ENCODE data around the gene NDUFA13. TPM values are rescaled to one million over a fixed set of nuclear protein-coding genes. Genes with fewer than 3 reads are reported as not detected.
A peak's percentile ranks its signal among the peaks of the same experiment; 100 is the strongest.
"Not testable (repeated sequence)": the region's sequence is repeated elsewhere in the genome, so short reads cannot be mapped to it uniquely, and the experiment has no call there.

NDUFA13 gene
- total RNA-seq = 100 to 1,000 TPM in 1 of 3 donors, 10 to 100 TPM in 2; 97.3 to 134 (median 99.2) TPM

DNA sequence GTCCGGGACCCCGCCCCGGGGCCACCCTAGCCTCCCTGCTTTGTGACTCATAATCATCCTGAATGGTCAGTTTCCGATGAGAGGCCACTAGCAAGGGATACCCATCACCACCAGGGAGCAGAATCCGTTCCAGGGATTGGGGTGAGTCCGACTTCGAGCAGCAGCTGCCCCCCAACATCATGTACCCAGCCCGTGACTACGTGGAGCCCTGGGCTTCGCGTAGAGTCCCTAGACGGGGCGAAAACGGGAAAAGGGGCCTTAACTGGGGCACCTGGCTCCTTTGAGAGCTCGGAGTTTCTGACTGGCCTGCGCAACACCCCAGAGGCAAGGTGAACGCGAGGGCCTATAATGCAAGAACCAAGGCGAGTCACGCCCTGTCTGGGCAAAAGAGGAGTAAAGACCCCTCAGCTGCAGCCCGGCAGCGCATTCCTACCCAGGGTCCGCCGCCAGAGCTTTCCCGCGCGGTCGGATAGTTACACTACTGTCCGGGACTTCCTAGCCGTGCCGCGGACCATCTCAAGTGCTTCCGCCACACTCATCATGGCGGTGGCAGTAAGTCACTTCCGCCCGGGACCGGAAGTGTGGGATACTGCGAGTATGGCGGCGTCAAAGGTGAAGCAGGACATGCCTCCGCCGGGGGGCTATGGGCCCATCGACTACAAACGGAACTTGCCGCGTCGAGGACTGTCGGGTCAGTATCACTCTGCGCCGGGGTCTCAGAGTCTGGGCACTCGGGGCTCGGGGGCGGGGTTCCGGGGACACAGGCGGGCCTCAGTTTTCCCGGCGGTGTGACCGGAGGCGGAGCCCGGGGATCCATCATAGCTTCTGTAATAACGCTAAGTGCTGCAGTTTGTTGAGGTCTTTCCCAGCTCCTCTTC is at the start of gene NDUFA13:
Gene NDUFA13 (plus strand): TSS at position 584 of the 878 bp plus-strand sequence. CDS start 14 bp downstream, at position 598.
- H3K4me1 ChIP-seq = peaks cover 0 to 5% of the 10 kb centered on the region in 2 donors
- H3K4me3 ChIP-seq = peak within 1 kb of the TSS; percentile 83 to 85 (median 85)

DNA sequence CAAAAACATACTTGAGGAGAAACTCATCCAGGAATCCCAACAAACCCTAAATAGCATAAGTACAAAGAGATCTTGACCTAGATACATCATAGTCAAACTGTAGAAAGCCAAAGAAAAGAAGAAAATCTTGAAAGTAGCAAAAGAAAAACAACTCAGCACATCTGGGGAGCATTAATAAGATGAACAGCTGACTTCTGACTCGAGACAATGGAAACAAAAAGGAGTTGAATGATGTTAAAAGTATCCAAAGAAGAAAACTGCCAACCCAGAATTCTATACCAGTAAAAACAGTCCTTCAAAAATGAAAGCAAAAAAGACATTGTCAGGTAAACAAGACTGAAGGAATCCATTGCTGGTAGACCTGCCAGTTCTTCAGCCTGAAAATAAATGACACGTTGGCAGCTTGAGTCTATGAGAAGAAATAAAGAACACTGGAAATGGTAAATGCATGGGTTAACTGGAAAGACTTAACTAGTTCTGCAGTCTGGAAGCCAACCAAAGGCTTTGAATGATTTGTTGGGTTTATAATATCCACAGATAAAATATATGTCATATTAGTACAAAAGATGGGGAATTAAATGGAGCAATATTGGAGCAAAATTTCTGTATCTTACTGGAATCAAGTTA is 47.5 kb upstream of the NDUFA13 start:
- DNase-seq (ENCODE audit: low spot score in 2 of 2) = no peak
- Histone ChIP-seq H3K27me3 (no peaks in the 10 kb centered on the region), H3K4me1 (peaks cover 1 to 6% of the 10 kb centered on the region in 2 donors), H3K9me3 (peaks cover 16% of the 10 kb centered on the region in 2 donors), H3K36me3 (no peaks in the 10 kb centered on the region), H3K4me3 (no peak overlapping the region), H3K27ac (no peak overlapping the region)
- TF ChIP-seq, protein P1, sequence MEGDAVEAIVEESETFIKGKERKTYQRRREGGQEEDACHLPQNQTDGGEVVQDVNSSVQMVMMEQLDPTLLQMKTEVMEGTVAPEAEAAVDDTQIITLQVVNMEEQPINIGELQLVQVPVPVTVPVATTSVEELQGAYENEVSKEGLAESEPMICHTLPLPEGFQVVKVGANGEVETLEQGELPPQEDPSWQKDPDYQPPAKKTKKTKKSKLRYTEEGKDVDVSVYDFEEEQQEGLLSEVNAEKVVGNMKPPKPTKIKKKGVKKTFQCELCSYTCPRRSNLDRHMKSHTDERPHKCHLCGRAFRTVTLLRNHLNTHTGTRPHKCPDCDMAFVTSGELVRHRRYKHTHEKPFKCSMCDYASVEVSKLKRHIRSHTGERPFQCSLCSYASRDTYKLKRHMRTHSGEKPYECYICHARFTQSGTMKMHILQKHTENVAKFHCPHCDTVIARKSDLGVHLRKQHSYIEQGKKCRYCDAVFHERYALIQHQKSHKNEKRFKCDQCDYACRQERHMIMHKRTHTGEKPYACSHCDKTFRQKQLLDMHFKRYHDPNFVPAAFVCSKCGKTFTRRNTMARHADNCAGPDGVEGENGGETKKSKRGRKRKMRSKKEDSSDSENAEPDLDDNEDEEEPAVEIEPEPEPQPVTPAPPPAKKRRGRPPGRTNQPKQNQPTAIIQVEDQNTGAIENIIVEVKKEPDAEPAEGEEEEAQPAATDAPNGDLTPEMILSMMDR (IDR thresholded peaks at IDR 0.05) = no peak
- TF ChIP-seq POLR2A (IDR thresholded peaks at IDR 0.05) (no peak), POLR2AphosphoS5 (IDR thresholded peaks at IDR 0.05) (no peak)
- intact Hi-C loops (cut with DNase I; ENCODE audit: low total_unique reads) = no loop called here

More for the DNA sequence above, at the start of gene NDUFA13:
- Histone ChIP-seq H3K27ac (peak within 1 kb of the TSS; percentile 92 to 93), H3K36me3 (no peaks in the 10 kb centered on the region), H3K27me3 (no peaks in the 10 kb centered on the region), H3K9me3 (no peaks in the 10 kb centered on the region)
- intact Hi-C loops (cut with DNase I; ENCODE audit: low total_unique reads) = no loop called here
- TF ChIP-seq POLR2A (IDR thresholded peaks at IDR 0.05) (peak; percentile 78), POLR2AphosphoS5 (IDR thresholded peaks at IDR 0.05) (peak; percentile 100)
- TF ChIP-seq, protein P1 (IDR thresholded peaks at IDR 0.05) = peak in 2 of 3 donors; percentile 5 to 14
- peak; percentile 92 to 95 for DNase-seq (ENCODE audit: low spot score in 2 of 2)

DNA sequence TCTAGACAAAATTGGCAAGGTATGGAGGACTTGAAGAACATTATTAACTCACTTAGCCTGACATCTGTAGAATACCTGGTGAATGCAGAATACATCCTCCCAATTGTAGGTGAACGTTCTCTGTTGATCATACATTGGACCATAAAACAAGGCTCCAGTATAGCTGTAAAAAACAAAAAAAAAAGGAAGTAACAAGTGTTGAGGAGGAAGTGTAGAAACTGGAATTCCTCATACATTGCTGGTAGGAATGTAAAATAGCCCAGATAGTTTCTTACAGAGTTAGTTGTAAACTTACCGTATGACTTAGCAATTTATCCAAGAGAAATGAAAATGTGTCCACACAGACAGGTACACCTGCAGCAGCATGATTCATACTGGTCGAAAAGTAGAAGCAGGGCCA is 45.4 kb upstream of the NDUFA13 start:
- H3K36me3 ChIP-seq = no peaks in the 10 kb centered on the region
- no peak overlapping the region for H3K27ac ChIP-seq
- no peak overlapping the region for H3K4me3 ChIP-seq
- no peaks in the 10 kb centered on the region for H3K27me3 ChIP-seq
- intact Hi-C loops (cut with DNase I; ENCODE audit: low total_unique reads) = no loop called here
- TF ChIP-seq, protein P1 (IDR thresholded peaks at IDR 0.05) = no peak
- peaks cover 16% of the 10 kb centered on the region in 2 donors for H3K9me3 ChIP-seq
- H3K4me1 ChIP-seq = no peaks in the 10 kb centered on the region
- no peak for DNase-seq (ENCODE audit: low spot score in 2 of 2)

DNA sequence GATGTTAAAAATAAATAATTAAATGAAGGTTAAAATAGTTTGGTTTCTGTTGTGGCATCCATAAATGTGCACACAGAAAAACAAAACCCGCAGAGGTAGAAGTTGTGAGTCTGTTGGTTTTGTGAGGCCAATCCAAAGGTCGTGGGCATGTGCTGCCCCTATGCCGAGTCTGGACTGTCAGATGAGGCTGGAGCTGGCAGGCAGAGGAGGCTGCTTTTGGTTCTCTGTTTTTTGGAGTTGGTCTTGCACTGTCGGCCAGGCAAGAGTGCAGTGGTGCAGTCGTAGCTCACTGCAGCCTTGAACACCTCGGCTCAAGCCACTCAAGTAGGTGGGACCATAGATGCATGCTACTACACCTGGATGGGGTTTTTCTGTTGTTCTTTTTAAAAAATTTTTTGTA is 44.3 kb upstream of the NDUFA13 start:
- intact Hi-C loops (cut with DNase I; ENCODE audit: low total_unique reads) = no loop called here
- DNase-seq (ENCODE audit: low spot score in 2 of 2) = no peak
- no peak for TF ChIP-seq POLR2AphosphoS5 (IDR thresholded peaks at IDR 0.05)
- TF ChIP-seq, protein P1 (IDR thresholded peaks at IDR 0.05) = no peak
- no peak for TF ChIP-seq POLR2A (IDR thresholded peaks at IDR 0.05)
- Histone ChIP-seq H3K27me3 (no peaks in the 10 kb centered on the region), H3K36me3 (no peaks in the 10 kb centered on the region), H3K27ac (no peak overlapping the region), H3K4me3 (no peak overlapping the region), H3K9me3 (peaks cover 16% of the 10 kb centered on the region in 2 donors), H3K4me1 (no peaks in the 10 kb centered on the region)

DNA sequence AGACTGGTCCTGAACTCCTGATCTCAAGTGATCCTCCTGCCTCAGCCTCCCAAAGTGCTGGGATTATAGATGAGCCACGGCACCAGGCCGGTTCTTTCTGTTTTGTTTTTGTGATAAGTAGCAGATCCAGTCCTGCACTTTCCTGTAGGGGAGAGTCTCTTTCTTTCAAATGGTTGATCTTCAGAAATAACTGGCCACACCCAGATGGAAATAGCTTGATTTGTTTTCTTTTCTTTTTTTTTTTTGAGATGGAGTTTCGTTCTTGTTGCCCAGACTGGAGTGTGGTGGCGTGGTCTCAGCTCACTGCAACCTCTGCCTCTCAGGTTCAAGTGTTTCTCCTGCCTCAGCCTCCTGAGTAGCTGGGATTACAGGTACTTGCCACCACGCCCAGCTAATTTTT is 43.9 kb upstream of the NDUFA13 start:
- H3K27me3 ChIP-seq; H3K4me1 ChIP-seq; intact Hi-C loops (cut with DNase I; ENCODE audit: low total_unique reads); H3K4me3 ChIP-seq; H3K27ac ChIP-seq; DNase-seq (ENCODE audit: low spot score in 2 of 2); H3K36me3 ChIP-seq: not testable (repeated sequence)
- peaks cover 16% of the 10 kb centered on the region in 2 donors for H3K9me3 ChIP-seq
